GM06990 (cell line): Measurements from ENCODE around the gene CAPN11.
"Not testable (repeated sequence)": the region's sequence is repeated elsewhere in the genome, so short reads cannot be mapped to it uniquely, and the experiment has no call there.

ENCODE experiments used
- DNase-seq: peaks from one replicate; pipeline ENCODE4 v3.0.0-alpha.2; 2011; ENCODE audit not compliant: insufficient read length; ENCODE audit errors: extremely low read depth
- H3K27me3 ChIP-seq: replicated peaks from 2 replicates; pipeline ENCODE4 v1.6.0; 2011; ENCODE audit warnings: low read length; ENCODE audit not compliant: control insufficient read depth, insufficient read depth
- H3K36me3 ChIP-seq: 2 replicates; pipeline ENCODE4 v1.5.1; 2011; ENCODE audit warnings: low read length; ENCODE audit not compliant: control insufficient read depth, insufficient read depth
- H3K4me3 ChIP-seq: replicated peaks from 2 replicates; pipeline ENCODE4 v1.5.1; 2011; ENCODE audit warnings: low read depth, mild to moderate bottlenecking, control low read depth, low read length
- TF ChIP-seq, protein P1 (sequence below): IDR thresholded peaks from 2 replicates; pipeline ENCODE4 v1.5.1; 2011; ENCODE audit warnings: low read length, control low read depth, mild to moderate bottlenecking, inconsistent platforms; ENCODE audit not compliant: insufficient read depth, poor library complexity, severe bottlenecking

The CAPN11 gene

DNA sequence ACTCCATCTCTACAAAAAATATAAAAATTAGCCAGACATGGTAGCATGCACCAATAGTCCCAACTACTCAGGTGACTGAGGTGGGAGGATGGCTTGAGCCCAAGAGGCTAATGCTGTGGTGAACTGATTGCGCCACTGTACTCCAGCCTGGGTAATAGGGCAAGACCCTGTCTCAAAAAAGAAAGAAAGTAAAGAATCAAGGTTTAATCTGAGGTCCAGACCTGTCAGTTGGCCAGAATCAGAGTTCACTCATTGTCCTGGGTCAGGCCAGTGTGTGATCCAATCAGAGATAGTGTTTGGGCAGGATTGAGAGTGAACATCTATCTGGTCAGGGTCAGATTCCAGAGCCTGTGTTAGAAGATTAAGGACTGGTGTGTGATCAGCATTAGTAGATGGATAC is 15.8 kb upstream of the CAPN11 start:
- peaks cover 20% of the 10 kb centered on the region for H3K36me3 ChIP-seq
- no peak overlapping the region for H3K4me3 ChIP-seq
- TF ChIP-seq, protein P1, sequence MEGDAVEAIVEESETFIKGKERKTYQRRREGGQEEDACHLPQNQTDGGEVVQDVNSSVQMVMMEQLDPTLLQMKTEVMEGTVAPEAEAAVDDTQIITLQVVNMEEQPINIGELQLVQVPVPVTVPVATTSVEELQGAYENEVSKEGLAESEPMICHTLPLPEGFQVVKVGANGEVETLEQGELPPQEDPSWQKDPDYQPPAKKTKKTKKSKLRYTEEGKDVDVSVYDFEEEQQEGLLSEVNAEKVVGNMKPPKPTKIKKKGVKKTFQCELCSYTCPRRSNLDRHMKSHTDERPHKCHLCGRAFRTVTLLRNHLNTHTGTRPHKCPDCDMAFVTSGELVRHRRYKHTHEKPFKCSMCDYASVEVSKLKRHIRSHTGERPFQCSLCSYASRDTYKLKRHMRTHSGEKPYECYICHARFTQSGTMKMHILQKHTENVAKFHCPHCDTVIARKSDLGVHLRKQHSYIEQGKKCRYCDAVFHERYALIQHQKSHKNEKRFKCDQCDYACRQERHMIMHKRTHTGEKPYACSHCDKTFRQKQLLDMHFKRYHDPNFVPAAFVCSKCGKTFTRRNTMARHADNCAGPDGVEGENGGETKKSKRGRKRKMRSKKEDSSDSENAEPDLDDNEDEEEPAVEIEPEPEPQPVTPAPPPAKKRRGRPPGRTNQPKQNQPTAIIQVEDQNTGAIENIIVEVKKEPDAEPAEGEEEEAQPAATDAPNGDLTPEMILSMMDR, result no peak
- no peak for DNase-seq
- H3K27me3 ChIP-seq, result no peaks in the 10 kb centered on the region

DNA sequence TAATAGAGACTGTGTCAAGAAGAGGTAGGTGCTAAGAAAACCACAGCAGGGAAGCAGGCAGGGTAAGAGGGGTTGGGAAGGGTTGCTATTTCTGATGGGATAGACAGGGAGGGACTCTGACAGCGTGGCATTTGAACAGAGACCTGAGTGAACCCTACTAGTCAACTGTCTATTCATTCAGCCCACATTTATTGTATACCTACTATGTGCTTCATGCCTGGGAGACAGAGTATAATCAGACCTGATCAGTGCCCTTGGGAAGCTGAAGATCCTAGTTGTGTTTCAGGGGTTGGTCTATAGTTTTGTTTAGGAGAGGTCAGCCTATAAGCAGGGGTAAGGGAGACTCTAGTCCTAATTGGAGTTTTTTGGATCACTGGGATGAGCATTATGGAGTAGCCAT is 14.9 kb upstream of the CAPN11 start:
- peaks cover 24% of the 10 kb centered on the region for H3K36me3 ChIP-seq
- H3K27me3 ChIP-seq, result no peaks in the 10 kb centered on the region
- no peak overlapping the region for H3K4me3 ChIP-seq
- TF ChIP-seq, protein P1, result no peak
- DNase-seq, result no peak

DNA sequence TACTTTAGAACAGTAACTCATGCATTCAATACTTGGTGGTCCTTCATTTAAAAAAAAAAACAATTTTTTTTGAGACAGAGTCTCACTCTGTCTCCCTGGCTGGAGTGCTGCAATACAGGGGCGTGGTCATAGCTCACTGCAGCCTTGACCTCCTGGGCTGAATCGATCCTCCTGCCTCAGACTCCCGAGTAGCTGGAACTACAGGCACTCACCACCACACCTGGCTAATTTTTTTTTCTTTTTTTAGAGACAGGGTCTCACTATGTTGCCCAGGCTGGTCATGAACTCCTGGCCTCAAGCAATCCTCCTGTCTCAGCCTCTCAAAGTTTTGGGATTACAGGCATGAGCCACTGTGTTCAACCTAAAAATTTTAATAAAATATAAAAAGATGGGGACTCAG is 14.1 kb upstream of the CAPN11 start:
- peaks cover 26% of the 10 kb centered on the region for H3K36me3 ChIP-seq

DNA sequence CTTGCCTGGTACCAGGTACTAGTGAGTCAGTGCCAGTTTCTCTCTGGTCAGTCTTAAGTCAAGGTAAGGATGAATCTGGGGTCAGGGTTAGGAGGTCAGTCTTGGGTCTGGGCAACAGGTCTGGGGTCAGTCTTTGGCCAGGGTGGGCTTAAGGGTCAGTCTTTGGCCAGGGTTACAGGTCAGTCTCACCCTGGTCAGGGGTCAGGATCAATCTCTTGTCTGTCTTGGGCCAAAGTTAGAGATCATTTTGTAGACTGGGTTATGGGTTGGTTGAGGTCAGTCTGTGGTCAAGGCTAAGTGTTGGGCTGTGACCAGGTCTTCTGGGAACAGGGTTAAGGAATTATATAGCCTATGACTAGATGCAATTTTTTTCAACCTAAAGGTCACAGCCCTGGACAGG is 12.8 kb upstream of the CAPN11 start:
- Histone ChIP-seq H3K36me3 (peaks cover 23% of the 10 kb centered on the region), H3K4me3 (no peak overlapping the region), H3K27me3 (no peaks in the 10 kb centered on the region)
- TF ChIP-seq, protein P1, result no peak
- DNase-seq, result no peak

More for the DNA sequence above, 14.1 kb upstream of the CAPN11 start:
- H3K27me3 ChIP-seq, DNase-seq, H3K4me3 ChIP-seq: not testable (repeated sequence)

DNA sequence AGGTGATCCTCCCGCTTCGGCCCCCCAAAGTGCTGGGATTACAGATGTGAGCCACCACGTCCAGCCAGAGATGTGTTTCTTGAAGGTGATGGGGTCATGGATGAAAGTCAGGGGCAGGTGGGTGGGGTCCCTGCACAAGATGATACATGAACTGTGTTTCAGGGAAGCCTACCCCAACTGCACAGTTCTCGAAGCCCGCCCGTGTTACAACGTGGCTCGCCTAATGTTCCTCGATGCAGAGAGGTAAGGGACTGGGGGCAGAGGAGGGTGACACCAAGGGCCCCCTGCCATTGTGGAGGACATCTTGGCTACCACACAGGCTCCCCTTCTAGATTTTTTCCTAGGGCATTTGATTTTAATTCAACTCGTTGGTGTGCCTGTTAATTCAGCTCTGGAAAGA is 11.9 kb upstream of the CAPN11 start:
- H3K4me3 ChIP-seq, result no peak overlapping the region
- TF ChIP-seq, protein P1, result no peak
- no peaks in the 10 kb centered on the region for H3K27me3 ChIP-seq
- H3K36me3 ChIP-seq, result peaks cover 20% of the 10 kb centered on the region
- no peak for DNase-seq

DNA sequence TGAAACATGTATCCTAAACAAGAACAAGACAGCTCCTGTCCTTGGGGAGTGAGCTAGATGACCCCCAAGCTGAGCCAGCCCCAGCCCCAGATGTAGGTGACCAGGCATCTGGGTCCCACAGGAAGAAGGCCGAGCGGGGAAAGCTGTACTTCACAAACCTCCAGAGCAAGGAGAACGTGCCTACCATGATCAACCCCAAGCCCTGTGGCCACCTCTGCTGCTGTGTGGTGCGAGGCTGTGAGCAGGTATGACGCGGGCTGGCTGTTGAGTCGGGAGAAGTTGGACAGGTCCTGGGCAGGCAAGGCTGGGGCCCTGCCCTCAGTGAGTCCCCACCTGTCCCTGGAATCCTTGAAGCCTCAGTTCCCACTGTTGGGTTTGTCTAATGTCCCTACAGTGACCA is 11.4 kb upstream of the CAPN11 start:
- DNase-seq, result no peak
- Histone ChIP-seq H3K27me3 (no peaks in the 10 kb centered on the region), H3K36me3 (peaks cover 20% of the 10 kb centered on the region), H3K4me3 (no peak overlapping the region)
- TF ChIP-seq, protein P1, result no peak
